K562 (cell line): ENCODE results near the gene RIMS3. TPM values are rescaled to one million over a fixed set of nuclear protein-coding genes. Genes with fewer than 3 reads are reported as not detected.

Experiments used
- CBFB ChIP-seq: sonication (generic); formaldehyde crosslinking; IDR thresholded peaks from 2 replicates; pipeline ENCODE4 v1.4.0; 2020; ENCODE audit warnings: mild to moderate bottlenecking, missing genetic modification reagents
- CHD7 ChIP-seq: fragments of 200-600 bp; sonication (generic); IDR thresholded peaks from one replicate; pipeline ENCODE4 v1.6.1; 2012; ENCODE audit warnings: mild to moderate bottlenecking, low read depth, low read length, inconsistent platforms
- CSDE1 ChIP-seq, 2 experiments: fragments of 450-650 bp; IDR thresholded peaks; 2 replicates each; pipeline ENCODE4 v1.6.1; 2016; ENCODE audit warnings: mild to moderate bottlenecking in 1 of 2
- ERF ChIP-seq: fragments of 450-650 bp; formaldehyde crosslinking; IDR thresholded peaks from 2 replicates; pipeline ENCODE4 v1.4.0; 2020; ENCODE audit warnings: mild to moderate bottlenecking, mixed read lengths
- FOXP4 ChIP-seq: sonication (generic); formaldehyde crosslinking; IDR thresholded peaks from 2 replicates; pipeline ENCODE4 v1.8.0; 2022; ENCODE audit warnings: mild to moderate bottlenecking, missing genetic modification reagents, borderline replicate concordance
- KLF6 ChIP-seq: fragments of 250-450 bp; sonication (Bioruptor Pico); IDR thresholded peaks from 2 replicates; pipeline ENCODE4 v1.4.0; 2020; ENCODE audit warnings: mild to moderate bottlenecking, moderate library complexity, borderline replicate concordance
- POLR2H ChIP-seq: IDR thresholded peaks from 2 replicates; pipeline ENCODE4 v1.6.1; 2016; ENCODE audit warnings: missing genetic modification characterization, low read depth, mild to moderate bottlenecking, control low read depth, missing compliant biosample characterization, moderate library complexity
- PRMT5 ChIP-seq: sonication (generic); formaldehyde crosslinking; IDR thresholded peaks from 2 replicates; pipeline ENCODE4 v1.5.0; 2020; ENCODE audit warnings: missing genetic modification reagents
- RBFOX2 ChIP-seq: fragments of 200-400 bp; formaldehyde crosslinking; IDR thresholded peaks from 2 replicates; pipeline ENCODE4 v1.6.1; 2017; ENCODE audit warnings: low read depth, mild to moderate bottlenecking, low read length, moderate library complexity
- RHOXF2B ChIP-seq: fragments of 250-450 bp; sonication (Bioruptor Pico); conservative IDR thresholded peaks from 2 replicates; pipeline ENCODE4 v1.5.1; 2021
- TAF15 ChIP-seq: fragments of 200-400 bp; formaldehyde crosslinking; IDR thresholded peaks from 2 replicates; pipeline ENCODE4 v1.6.1; 2017; ENCODE audit warnings: mild to moderate bottlenecking, low read depth, low read length, moderate library complexity
- TFE3 ChIP-seq: fragments of 450-650 bp; formaldehyde crosslinking; IDR thresholded peaks from 2 replicates; pipeline ENCODE4 v1.4.0; 2020; ENCODE audit warnings: mild to moderate bottlenecking, mixed read lengths
- polyA plus RNA-seq, 8 experiments: library from polyadenylated mRNA; depleted of rRNA in 4 of 8; stranded (reverse) in 5 of 8; unstranded in 3 of 8; fragments of >200 nt; fragmentation: Nextera tagmentation in 2 of 8; fragmentation: Illumina TruSeq in 1 of 8; extraction: Ambion mirVana in 2 of 8; extraction: Trizol in 1 of 8; gene quantifications; 2 replicates each; pipeline versions ENCODE4 v1.2.1 to v1.2.3, GENCODE V29; 2011 to 2014; ENCODE audit warnings: inconsistent platforms in 1 of 8, missing spikeins in 1 of 8
- total RNA-seq, 7 experiments: library from RNA; depleted of rRNA in 6 of 7; stranded (reverse); fragments of >200 nt in 6 of 7; fragmentation: Illumina TruSeq in 2 of 7; extraction: Trizol in 2 of 7; gene quantifications; 2 replicates each; pipeline versions ENCODE4 v1.2.1 to v1.2.3, GENCODE V29; 2011 to 2021; ENCODE audit warnings: low replicate concordance in 1 of 7

Gene RIMS3
- total and polyA plus RNA-seq, 9 of the 15 experiments (the other 6 are each of a cell fraction or from before 2014, with no cell fraction given), result 0.06 to 1.2 (median 0.59) TPM

- TF ChIP-seq CHD7 (no peak), POLR2H (tag) (peak; percentile 94), RBFOX2 (peak; percentile 99), FOXP4 (CRISPR knock-in tag) (peak; percentile 87), ERF (CRISPR knock-in tag) (peak; percentile 95), KLF6 (CRISPR knock-in tag) (no peak), PRMT5 (CRISPR knock-in tag) (no peak), TAF15 (no peak), TFE3 (CRISPR knock-in tag) (no peak), CSDE1 (IDR thresholded peaks at IDR 0.05) (no peak; a peak in 1 of 4 replicates), RHOXF2B (CRISPR knock-in tag) (no peak), CBFB (0 out of 2 replicates have a peak, but pooled peaks have one; percentile 80)
Observed at GRCh38 chr1:40691538-40692428, 26.3 kb upstream of the RIMS3 start, which contains the start of gene NFYC (continued).
